OCI-LY1 (cell line): ENCODE results near the gene TMEM63B.

ENCODE experiments used
- H2AFZ ChIP-seq: fragments of 200-600 bp; sonication (generic), shearing (Covaris generic); 2 replicates; pipeline ENCODE4 v1.6.0; 2014; ENCODE audit warnings: antibody characterized with exemption, mild to moderate bottlenecking, low read length
- H3F3A ChIP-seq: fragments of 200-600 bp; sonication (generic), shearing (Covaris generic); 2 replicates; pipeline ENCODE4 v1.6.0; 2014; ENCODE audit warnings: mild to moderate bottlenecking, antibody characterized with exemption, low read length, moderate library complexity; ENCODE audit not compliant: insufficient read depth
- H3K27ac ChIP-seq: fragments of 200-600 bp; sonication (generic); 2 replicates; pipeline ENCODE4 v1.5.1; 2014; ENCODE audit warnings: low read length, mixed run types, mild to moderate bottlenecking, low read depth; ENCODE audit not compliant: poor library complexity, severe bottlenecking
- H3K27me3 ChIP-seq: fragments of 200-600 bp; sonication (generic); 2 replicates; pipeline ENCODE4 v1.6.0; 2014; ENCODE audit warnings: antibody characterized with exemption, mild to moderate bottlenecking, low read length, moderate library complexity; ENCODE audit not compliant: insufficient read depth
- H3K36me3 ChIP-seq: fragments of 200-600 bp; sonication (generic); 2 replicates; pipeline ENCODE4 v1.6.1; 2014; ENCODE audit warnings: mild to moderate bottlenecking, antibody characterized with exemption, low read length, moderate library complexity, mixed read lengths; ENCODE audit not compliant: insufficient read depth
- H3K4me1 ChIP-seq: fragments of 200-600 bp; sonication (generic); 2 replicates; pipeline ENCODE4 v1.5.1; 2014; ENCODE audit warnings: mild to moderate bottlenecking, low read length, moderate library complexity; ENCODE audit not compliant: insufficient read depth, severe bottlenecking
- H3K4me2 ChIP-seq: fragments of 200-600 bp; sonication (generic), shearing (Covaris generic); 2 replicates; pipeline ENCODE4 v1.6.1; 2014; ENCODE audit warnings: low read length
- H3K4me3 ChIP-seq: fragments of 200-600 bp; sonication (generic); 2 replicates; pipeline ENCODE4 v1.5.1; 2014; ENCODE audit warnings: low read length, low read depth, mild to moderate bottlenecking, mixed read lengths; ENCODE audit not compliant: poor library complexity, severe bottlenecking
- H3K79me2 ChIP-seq: fragments of 200-600 bp; shearing (Covaris generic); 2 replicates; pipeline ENCODE4 v1.6.1; 2016; ENCODE audit warnings: mixed run types, low read length, mixed read lengths; ENCODE audit not compliant: insufficient read depth
- H3K9ac ChIP-seq: fragments of 200-600 bp; sonication (generic), shearing (Covaris generic); 2 replicates; pipeline ENCODE4 v1.6.1; 2014; ENCODE audit warnings: mild to moderate bottlenecking, low read length, mixed read lengths
- H3K9me2 ChIP-seq: fragments of 200-600 bp; sonication (generic), shearing (Covaris generic); 2 replicates; pipeline ENCODE4 v1.6.1; 2014; ENCODE audit warnings: low read depth, mild to moderate bottlenecking, low read length, mixed read lengths
- H3K9me3 ChIP-seq: fragments of 200-600 bp; shearing (Covaris generic); 2 replicates; pipeline ENCODE4 v1.6.1; 2014; ENCODE audit warnings: low read length, mixed read lengths
- H4K20me1 ChIP-seq: fragments of 200-600 bp; sonication (generic), shearing (Covaris generic); 2 replicates; pipeline ENCODE4 v1.6.0; 2016; ENCODE audit warnings: mild to moderate bottlenecking, low read length; ENCODE audit not compliant: insufficient read depth
- CTCF ChIP-seq: fragments of 200-600 bp; sonication (generic), shearing (Covaris generic); IDR thresholded peaks from 2 replicates; pipeline ENCODE4 v1.5.1; 2017; ENCODE audit warnings: mild to moderate bottlenecking, antibody characterized with exemption, low read length, moderate library complexity, mixed read lengths
- EZH2 ChIP-seq: fragments of 200-600 bp; sonication (generic), shearing (Covaris generic); IDR thresholded peaks from 2 replicates; pipeline ENCODE4 v1.8.0; 2017; ENCODE audit warnings: borderline replicate concordance, mixed run types, mild to moderate bottlenecking, antibody characterized with exemption, low read length, moderate library complexity, mixed read lengths

The TMEM63B gene

DNA sequence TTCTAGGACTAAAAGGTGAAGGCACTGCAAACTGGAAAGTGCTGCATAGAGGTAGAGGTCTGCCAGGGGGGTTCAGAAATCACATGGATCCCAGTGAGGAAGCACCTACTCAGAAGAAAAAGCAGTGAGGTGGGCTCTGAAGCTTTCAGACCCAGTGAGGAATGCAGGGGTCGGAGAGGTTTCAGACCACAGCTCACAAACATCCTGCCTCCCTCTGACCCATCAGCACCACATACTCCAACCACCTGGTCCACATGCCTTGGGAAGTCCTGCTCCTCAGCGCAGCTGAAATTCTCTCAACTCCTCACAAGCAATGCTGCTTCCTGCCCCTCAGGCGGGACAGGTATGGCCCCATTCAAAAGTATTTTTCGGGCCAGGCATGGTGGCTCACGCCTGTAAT is 20.3 kb upstream of the TMEM63B start:
- H3K27me3 ChIP-seq: no peaks in the 10 kb centered on the region
- H3K4me3 ChIP-seq: no peak overlapping the region
- H3K4me1 ChIP-seq: peaks cover 4% of the 10 kb centered on the region
- H3K4me2 ChIP-seq: no peak overlapping the region
- TF ChIP-seq CTCF (no peak), EZH2 (no peak)
- no peaks in the 10 kb centered on the region for H3K9me2 ChIP-seq
- H3F3A ChIP-seq: no peaks in the 10 kb centered on the region
- H3K27ac ChIP-seq: no peak overlapping the region
- H3K9ac ChIP-seq: no peak overlapping the region
- H2AFZ ChIP-seq: no peak overlapping the region
- peaks cover 64% of the 10 kb centered on the region for H3K36me3 ChIP-seq
- no peaks in the 10 kb centered on the region for H3K79me2 ChIP-seq
- no peaks in the 10 kb centered on the region for H4K20me1 ChIP-seq
- H3K9me3 ChIP-seq: no peaks in the 10 kb centered on the region

DNA sequence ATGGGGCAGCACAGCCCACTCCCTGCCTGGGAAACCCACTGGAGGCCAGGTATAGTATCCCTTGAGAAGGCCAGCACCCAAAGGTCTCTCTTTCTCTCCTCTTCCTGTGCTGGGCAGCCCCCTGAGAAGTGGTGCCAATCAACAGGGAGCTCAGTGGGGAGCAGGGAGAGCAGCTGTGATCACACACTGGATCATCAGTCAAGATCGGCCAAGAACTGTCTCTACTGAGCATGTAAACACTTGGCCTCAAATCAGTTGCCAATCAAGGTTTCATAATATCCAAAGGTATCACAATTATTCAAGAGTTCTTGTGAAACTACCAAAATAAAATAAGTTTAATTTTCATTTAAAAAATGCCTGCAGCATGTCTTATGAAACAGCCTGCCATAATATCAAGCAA is 18.9 kb upstream of the TMEM63B start:
- H3K4me1 ChIP-seq: peaks cover 4% of the 10 kb centered on the region
- no peak overlapping the region for H3K4me3 ChIP-seq
- no peaks in the 10 kb centered on the region for H3K9me3 ChIP-seq
- no peak overlapping the region for H3K9ac ChIP-seq
- H4K20me1 ChIP-seq: no peaks in the 10 kb centered on the region
- H3K4me2 ChIP-seq: no peak overlapping the region
- TF ChIP-seq CTCF: no peak
- no peaks in the 10 kb centered on the region for H3K27me3 ChIP-seq
- H3K27ac ChIP-seq: no peak overlapping the region
- H3K9me2 ChIP-seq: no peaks in the 10 kb centered on the region
- no peak overlapping the region for H2AFZ ChIP-seq
- H3F3A ChIP-seq: no peaks in the 10 kb centered on the region
- H3K36me3 ChIP-seq: peaks cover 76% of the 10 kb centered on the region
- H3K79me2 ChIP-seq: no peaks in the 10 kb centered on the region

GRCh38 chr6:44109212-44109611 is 18.1 kb upstream of the TMEM63B start:
- Histone ChIP-seq H3F3A (no peaks in the 10 kb centered on the region), H3K9me2 (no peaks in the 10 kb centered on the region), H2AFZ (no peak overlapping the region), H3K79me2 (no peaks in the 10 kb centered on the region), H4K20me1 (no peaks in the 10 kb centered on the region), H3K36me3 (peaks cover 76% of the 10 kb centered on the region), H3K4me1 (peaks cover 4% of the 10 kb centered on the region), H3K4me2 (no peak overlapping the region), H3K4me3 (no peak overlapping the region), H3K27ac (no peak overlapping the region), H3K9ac (no peak overlapping the region), H3K27me3 (no peaks in the 10 kb centered on the region), H3K9me3 (no peaks in the 10 kb centered on the region)
- TF ChIP-seq EZH2: no peak
- no peak for TF ChIP-seq CTCF
